Raji (cell line): ENCODE data around the gene NCBP1.
A peak's percentile ranks its signal among the peaks of the same experiment; 100 is the strongest.

Experiments
- POLR2A ChIP-seq: IDR thresholded peaks from 2 replicates; pipeline ENCODE4 v1.6.1; 2011; ENCODE audit warnings: low read depth, low read length, control low read depth; ENCODE audit not compliant: insufficient read depth

NCBP1 gene

DNA sequence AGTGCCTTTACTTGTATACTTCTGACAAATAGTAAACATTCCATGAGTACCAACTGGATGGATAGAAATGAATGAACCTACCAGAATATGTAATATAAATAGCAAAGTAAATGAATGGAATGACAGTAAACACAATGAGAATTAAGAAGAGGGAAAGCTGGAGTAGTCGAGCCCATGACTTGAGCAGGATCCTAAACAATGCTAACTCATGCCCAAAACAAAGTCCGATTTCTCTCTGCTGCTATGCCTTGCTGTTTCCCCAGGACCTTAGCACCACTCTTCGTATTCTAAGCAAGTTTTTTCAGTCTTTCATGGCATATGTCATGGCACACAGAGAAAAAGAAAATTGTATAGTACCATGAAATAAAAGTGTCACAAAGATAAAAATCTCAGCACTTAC lies 61.8 kb downstream of the NCBP1 start:
- no peak for TF ChIP-seq POLR2A

DNA sequence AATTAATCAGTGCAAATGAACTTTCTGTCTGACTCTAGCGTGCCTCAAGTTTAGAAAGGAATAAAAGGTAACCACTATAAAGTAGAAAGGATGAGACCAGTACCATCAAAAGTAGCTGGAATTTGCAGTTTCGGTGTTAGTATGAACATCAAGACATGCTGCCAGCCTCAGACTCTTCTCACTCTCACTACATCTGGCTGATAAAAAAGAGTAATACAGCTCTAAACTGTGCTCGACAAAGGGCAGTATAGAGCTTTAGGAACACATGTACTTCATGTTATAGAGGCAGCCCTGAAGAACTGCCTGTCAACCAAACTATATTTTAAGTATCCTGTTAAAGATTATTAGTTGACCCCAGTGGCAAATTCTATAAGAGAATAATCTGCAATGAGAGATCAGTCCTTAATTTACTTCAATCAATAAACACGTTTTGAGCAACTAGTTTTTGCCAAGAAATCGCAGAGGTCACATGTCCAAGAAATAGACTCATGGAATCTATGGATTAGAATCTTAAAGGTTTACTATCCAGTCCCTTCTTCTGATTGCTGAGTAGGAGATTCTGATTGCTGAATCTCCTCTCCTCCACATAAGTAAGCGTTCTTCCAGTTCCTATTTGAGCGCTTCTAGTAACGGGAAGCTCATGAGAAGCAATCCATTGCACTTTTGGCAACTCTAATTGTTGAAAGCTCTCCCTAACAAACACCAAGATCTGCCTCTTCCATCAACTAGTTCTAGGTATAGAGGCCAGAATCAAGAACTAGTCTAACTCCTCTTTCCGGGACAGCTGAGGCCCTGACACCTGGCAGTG lies 62.6 kb downstream of the NCBP1 start:
- no peak for TF ChIP-seq POLR2A

DNA sequence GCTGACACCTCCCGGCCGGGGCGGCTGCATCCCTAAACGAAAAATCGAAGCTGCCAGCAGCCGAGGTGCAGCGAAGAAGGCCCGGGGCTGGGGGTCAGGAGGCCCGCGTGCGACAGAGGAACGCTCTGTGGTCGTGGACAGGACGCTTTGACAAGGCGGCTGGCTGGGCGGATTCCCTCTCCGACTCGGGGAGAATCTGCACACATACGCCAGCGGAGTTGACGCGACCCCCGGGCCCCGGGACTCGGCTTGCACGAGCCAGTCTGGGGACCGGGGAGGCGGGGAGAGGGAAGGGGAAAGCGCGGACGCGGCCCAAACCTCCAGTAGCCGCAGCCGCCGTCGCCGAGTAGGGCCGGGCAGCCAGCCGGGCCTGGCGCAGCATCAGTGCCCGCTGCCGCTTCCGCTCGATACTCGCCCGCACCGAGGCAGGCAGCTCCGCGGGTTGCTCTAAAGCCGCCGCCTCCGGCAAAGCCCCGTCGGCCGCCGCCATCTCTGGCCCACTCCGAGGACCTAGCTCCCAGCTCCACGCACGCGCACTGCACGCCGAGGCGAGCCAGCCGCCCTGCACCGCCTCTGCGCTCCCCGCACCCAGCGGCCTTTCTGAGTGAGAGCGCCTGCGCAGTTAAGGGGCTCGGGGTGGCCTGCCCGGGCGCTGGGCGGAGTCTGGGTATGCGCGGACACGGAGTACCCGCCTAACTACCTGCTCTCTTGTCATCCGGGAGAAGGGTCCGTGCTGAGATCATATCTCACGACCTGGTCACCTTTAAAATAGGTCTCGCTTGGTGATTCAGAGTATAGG lies 63.4 kb downstream of the NCBP1 start, which contains the start of gene XPA:
TSS of gene XPA (minus strand) at position 538 of the 799 bp plus-strand sequence. CDS start at position 490, 48 bp downstream.
- peak; percentile 96 for TF ChIP-seq POLR2A

DNA sequence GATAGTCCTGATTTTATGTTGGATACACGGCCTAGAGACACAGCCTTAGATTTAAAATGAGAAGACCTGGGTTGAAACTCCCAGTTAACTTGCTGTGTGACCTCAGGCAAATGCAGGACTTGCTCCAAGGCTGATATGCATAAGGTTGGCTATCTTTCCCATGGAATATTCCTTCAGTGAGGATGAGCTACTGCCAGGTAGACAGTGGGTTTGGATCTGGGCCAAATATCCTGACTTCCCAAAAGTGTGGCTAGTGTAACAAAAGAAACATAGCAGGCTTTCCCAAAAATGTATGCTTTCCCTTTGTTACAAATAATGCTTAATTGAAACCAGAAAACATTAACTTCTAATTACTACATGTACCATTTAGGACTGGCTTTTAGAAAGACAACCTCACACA lies 64.2 kb downstream of the NCBP1 start:
- TF ChIP-seq POLR2A = no peak

DNA sequence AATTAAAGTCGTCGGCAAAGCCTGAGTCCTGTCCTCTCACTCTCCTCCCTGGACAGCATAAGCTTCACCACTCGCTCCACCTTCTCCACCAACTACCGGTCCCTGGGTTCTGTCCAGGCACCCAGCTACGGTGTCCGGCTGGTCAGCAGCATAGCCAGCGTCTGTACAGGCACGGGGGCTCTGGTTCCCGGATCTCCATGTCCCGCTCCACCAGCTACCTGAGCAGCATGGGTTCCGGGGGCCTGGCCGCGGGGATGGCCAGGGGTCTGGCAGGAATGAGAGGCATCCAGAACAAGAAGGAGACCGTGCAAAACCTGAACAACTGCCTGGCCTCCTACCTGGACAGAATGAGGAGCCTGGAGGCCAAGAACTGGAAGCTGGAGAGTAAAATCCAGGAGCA lies 65.2 kb downstream of the NCBP1 start:
- TF ChIP-seq POLR2A = no peak

DNA sequence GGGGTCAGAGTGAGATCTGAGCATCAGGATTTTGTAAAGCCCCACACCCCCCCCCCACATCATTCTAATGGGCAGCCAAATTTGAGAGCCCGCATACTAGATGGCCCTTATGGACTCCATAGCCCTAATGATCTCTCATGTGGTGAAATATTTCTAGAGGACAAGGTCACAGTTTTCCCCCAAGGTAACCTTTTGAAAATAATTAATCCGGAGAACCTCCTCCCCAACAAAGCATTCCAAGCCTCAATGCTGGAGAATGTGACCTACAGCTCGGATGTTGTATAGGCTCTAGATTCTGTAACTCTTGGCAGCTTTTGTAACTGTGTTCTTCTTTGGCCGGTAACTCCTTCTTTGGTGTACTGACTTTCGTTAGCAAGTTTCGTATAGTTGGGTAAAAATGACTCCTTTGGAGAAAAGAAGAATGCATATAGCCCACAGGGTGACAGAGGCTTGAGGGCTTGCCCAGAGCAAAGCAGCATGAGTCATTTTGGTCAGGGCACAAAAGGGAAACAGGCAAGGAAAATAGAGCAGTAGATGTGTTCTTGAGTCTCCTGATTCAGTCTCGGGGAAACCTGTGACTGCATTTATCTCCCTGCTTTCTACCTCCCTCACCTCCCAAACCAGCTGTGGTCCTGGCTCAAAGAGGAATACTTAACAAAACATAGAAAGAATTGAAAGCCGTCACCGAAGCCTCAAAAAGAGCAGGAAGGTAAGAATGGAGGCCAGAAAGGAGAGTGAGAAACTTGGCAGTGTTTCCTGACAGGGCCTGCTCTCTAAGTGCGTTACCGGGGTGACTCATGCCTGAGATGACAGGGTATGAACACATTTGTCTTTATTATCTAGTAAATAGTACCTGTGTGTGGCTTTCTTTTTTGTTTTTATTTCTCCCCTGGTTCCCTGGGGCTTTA lies 70.1 kb downstream of the NCBP1 start:
- TF ChIP-seq POLR2A = no peak

DNA sequence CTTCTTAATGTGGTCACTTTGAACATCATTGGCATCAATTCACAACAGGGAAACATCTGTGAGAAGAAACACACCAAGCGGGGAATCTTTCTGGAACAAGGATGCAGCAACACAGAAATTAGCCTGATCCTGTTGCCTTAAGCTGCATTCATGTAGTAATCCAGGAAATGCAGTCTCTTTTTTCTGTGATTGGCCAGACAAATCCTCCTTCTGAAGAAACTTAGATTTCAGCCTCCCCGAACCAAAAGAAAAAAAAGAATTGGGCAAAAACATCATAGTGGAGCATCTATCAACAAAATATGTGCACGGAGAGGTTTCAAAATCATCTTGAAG lies 70.7 kb downstream of the NCBP1 start:
- TF ChIP-seq POLR2A = no peak

DNA sequence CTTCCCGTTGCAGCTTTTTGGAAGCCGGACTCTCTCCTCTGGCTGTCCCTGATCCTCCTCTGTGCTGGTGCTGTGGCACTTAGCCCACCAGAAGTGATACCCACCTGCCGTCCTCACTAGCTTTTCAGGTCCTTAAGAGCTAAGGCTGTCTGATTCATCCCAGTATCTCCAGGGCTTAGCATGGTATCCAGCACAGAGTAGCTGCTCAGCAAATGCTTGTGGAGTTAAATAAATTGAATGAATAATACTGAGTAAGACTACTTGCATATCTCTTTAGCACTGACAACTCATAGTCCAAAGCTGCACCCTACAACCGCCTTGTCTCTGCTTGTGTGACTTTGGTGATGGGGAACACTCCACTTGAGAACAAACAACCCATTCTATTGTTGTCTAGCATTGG lies 71.2 kb downstream of the NCBP1 start:
- TF ChIP-seq POLR2A = no peak

DNA sequence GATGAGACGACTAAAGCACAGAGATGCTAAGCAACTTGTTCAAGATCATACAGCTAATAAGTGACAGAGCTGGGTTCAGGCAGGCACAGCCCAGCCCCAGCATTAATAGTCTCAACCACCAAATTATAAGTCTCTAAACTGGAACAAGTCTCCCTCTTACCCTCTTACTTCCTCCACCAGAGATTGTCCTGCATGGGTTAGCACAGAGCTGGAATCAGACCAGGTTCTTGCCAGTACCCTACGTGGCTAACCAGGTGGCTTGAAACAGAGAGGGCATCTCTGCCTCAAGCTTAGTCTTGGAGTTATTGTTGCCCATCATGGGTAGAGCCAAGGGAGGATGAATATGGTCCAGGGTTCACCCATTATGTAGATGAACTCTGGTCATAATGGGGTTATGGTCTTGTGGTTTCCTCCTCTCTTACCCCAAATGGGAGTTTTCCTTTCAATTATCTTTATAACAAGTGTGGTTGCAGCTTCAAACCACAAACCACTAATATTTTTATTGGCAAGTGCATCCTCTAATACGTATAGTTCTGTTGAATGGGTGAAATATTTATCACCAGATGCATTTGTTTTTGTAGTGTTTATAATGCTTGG lies 71.8 kb downstream of the NCBP1 start:
- TF ChIP-seq POLR2A = no peak

DNA sequence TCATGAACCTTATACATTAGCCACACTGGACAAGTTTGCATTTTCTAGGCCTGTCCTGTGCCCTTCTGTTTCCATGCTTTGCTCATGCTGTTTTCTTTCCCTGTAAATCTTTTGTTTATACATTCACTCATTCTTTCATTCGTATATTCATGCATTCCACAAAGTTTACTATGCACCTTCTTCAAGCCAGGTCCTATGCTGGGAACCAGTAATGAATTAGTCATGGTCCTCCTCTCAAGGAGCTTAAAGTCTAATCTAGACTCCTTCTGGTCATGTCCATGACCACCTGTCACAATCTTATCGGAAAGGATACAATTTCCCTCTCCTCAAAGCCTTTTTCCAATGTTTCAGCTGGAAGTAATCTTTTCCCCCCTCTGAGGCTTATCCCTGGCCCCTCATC lies 72.6 kb downstream of the NCBP1 start:
- TF ChIP-seq POLR2A = no peak

DNA sequence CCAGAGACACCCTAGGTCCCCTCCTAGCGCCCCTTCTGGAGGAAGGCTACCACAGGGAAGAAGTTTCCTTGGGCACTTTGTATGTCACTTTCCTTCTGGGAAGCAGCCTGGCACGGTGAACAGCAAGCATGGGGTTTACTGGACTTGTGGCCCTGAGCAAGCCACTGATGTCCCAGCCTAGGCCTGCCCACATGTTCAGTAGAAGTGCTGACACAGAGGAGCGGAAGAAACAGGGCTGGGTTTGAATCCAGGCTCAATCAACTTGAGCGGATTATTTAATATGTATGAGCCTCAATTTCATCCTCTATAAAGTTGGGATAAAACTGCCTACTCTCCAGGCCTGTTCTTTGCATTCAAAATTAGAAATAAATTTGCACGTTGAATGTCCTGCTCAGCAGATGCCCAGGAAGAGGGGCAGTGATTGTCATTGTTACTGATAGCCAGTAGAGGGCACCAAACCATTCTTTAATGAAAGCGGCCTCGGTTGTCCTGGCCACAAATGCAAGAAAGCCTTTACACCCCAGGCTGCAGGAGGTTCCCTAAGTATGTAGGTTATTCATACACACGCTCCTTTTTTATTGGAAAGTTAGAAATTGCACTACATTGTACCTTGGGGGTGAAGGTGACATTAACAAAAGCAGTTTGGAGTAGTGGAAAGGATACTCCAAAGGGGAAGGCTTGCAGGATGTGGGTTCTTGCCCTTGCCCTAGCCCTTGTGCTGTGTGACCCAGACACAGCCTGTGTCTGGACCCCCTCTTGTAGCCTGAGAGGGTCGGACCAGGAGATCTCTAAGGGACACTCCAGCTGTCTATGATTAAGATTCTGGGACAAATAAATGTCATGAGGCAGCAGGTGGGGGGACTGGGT lies 77.0 kb downstream of the NCBP1 start:
- no peak for TF ChIP-seq POLR2A

DNA sequence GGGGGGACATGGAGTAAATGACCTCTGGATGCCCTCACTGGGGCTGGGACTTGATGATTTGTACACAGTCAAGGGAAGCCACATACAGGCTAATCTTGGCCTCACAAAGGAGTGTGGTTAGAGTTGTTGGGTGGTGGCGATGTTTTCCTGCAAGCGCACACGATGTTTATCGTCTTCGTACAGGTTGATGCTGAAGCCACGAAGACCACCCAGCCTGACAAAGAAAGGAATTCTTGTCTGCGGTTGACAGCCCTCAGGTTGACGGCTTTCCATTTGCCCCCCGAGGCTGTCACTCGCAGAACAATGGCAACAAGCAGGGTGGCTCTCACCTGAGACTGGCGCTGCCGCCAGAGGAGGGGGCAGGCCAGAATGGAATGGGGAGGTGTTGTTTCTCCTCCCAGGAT lies 77.6 kb downstream of the NCBP1 start:
- no peak for TF ChIP-seq POLR2A

DNA sequence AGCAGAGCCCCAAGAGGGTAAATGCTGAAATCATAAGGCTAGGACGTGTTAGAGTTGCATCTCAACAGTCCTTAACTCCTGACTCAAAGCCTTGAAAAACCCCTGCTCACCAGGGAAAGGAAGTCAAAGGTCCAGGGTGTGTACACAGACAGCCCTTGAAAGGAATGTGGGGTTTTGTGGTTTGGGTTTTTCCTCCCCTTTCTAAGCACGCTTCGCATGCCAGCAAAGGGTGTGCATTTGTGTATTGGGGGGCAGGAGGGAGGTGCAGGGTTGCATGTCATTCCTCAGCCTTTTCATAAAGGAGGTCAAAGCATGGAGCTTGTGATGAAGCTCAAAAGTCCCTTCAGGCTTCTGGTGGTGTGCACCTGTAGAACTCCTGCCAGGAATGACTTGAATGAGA lies 80.8 kb downstream of the NCBP1 start:
- no peak for TF ChIP-seq POLR2A

DNA sequence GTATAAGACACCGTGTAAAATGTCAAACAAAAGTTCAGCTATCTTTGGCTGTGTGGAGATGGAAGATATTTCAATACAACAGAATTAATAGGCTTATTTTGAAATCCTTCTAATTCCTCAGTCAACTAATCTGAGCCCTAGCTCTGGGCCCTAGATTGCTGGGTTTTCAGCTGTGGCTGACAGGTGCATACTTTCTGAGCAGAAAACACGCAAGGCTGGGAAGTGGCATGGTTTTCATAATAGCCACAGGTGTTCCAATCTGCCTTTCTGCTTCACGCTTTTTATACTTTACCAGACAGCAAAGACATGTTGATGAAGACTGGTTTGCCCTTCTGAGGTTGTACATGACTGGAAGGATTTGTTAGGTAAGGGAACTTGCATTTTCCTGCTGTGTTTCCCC lies 84.2 kb downstream of the NCBP1 start:
- no peak for TF ChIP-seq POLR2A

DNA sequence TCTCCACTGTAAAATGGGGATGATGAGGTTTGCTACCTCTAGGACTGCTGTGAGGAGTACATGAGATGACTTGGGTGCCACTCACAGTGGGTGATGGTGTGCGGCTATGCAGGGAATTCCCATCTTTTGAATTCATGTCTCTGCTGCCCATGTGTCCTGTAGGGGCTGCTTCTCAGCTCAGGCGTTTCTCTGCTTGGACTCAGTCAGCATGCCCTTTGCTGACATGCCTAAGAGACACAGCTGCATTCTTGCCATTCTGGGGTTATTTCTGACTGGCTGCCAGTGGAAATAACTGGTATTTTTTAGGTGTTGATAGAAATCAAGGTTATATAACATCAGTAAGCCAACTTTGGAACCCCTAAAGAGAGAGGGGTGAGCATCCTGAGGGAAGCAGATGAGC lies 87.8 kb downstream of the NCBP1 start:
- TF ChIP-seq POLR2A = no peak

DNA sequence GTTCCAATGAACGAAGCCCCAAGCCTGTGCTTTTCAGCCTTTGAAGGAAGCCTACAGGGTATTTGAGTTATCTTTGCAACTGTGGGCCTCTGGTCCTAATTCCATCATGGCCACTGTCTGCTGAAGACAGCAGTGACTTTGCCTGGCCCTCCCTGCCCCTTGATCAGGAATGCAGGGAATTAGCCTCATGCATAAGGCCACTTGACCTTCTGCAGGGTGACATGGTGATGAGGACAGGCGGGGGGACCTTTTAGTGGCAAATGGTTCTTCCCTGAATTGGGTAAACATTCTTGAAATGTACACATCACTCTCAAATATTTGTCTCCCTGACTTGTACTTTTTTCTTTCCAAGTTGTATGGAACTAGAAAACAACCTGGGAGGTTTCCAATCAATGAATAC lies 88.7 kb downstream of the NCBP1 start:
- no peak for TF ChIP-seq POLR2A
